Ishikawa (cell line): Measurements from ENCODE around the gene PTPRN2.

Experiments used
- CEBPB ChIP-seq: IDR thresholded peaks from 2 replicates; pipeline ENCODE4 v1.6.1; 2012
- CREB1 ChIP-seq: IDR thresholded peaks from 2 replicates; pipeline ENCODE4 v1.6.1; 2012; ENCODE audit warnings: low read depth
- EGR1 ChIP-seq: IDR thresholded peaks from 2 replicates; pipeline ENCODE4 v1.6.1; 2012
- EP300 ChIP-seq: IDR thresholded peaks from 2 replicates; pipeline ENCODE4 v1.6.1; 2012; ENCODE audit warnings: borderline replicate concordance
- FOXM1 ChIP-seq: IDR thresholded peaks from 2 replicates; pipeline ENCODE4 v1.6.1; 2012; ENCODE audit warnings: low read depth, borderline replicate concordance
- MAX ChIP-seq: IDR thresholded peaks from 2 replicates; pipeline ENCODE4 v1.6.1; 2012
- NFIC ChIP-seq: IDR thresholded peaks from 2 replicates; pipeline ENCODE4 v1.6.1; 2012
- RAD21 ChIP-seq: IDR thresholded peaks from 2 replicates; pipeline ENCODE4 v1.6.1; 2012; ENCODE audit warnings: low read depth
- REST ChIP-seq: IDR thresholded peaks from 2 replicates; pipeline ENCODE4 v1.6.1; 2012; ENCODE audit warnings: low read depth, mild to moderate bottlenecking
- TAF1 ChIP-seq: IDR thresholded peaks from 2 replicates; pipeline ENCODE4 v1.6.1; 2012; ENCODE audit warnings: low read depth, mild to moderate bottlenecking
- TCF12 ChIP-seq: IDR thresholded peaks from 2 replicates; pipeline ENCODE4 v1.6.1; 2012; ENCODE audit warnings: low read depth
- TEAD4 ChIP-seq: IDR thresholded peaks from 2 replicates; pipeline ENCODE4 v1.6.1; 2012
- USF1 ChIP-seq: IDR thresholded peaks from 2 replicates; pipeline ENCODE4 v1.6.1; 2012
- YY1 ChIP-seq: IDR thresholded peaks from 2 replicates; pipeline ENCODE4 v1.6.1; 2012; ENCODE audit warnings: low read depth
- ZBTB7A ChIP-seq: IDR thresholded peaks from 2 replicates; pipeline ENCODE4 v1.6.1; 2012; ENCODE audit warnings: low read depth

The PTPRN2 gene

GRCh38 chr7:157646551-157646950 is 941.1 kb downstream of the PTPRN2 start:
- TF ChIP-seq REST (no peak), MAX (no peak), EP300 (no peak), FOXM1 (no peak), ZBTB7A (no peak), TEAD4 (no peak), EGR1 (no peak), NFIC (no peak), USF1 (no peak)

- TF ChIP-seq CREB1, result no peak
- TF ChIP-seq EGR1, result no peak
These were observed 942.1 kb downstream of the PTPRN2 start for GRCh38 chr7:157645539-157645938.

- TF ChIP-seq EP300, result no peak
- TF ChIP-seq CREB1, result no peak
- TF ChIP-seq USF1, result no peak
- TF ChIP-seq FOXM1, result no peak
- TF ChIP-seq YY1, result no peak
These were observed 942.7 kb downstream of the PTPRN2 start for GRCh38 chr7:157644946-157645345.

GRCh38 chr7:157643525-157643970 is 944.1 kb downstream of the PTPRN2 start:
- TF ChIP-seq TEAD4, result no peak
- no peak for TF ChIP-seq YY1
- TF ChIP-seq EP300, result no peak
- TF ChIP-seq EGR1, result no peak

GRCh38 chr7:157641866-157642265 is 945.8 kb downstream of the PTPRN2 start:
- TF ChIP-seq USF1 (no peak), REST (no peak), EP300 (no peak), ZBTB7A (no peak), MAX (no peak), TEAD4 (no peak), EGR1 (no peak), TAF1 (no peak), CREB1 (no peak), YY1 (no peak)

GRCh38 chr7:157640144-157640543 is 947.5 kb downstream of the PTPRN2 start:
- TF ChIP-seq FOXM1, result no peak
- TF ChIP-seq EP300, result no peak

GRCh38 chr7:157638563-157638962 is 949.1 kb downstream of the PTPRN2 start:
- no peak for TF ChIP-seq EP300
- no peak for TF ChIP-seq ZBTB7A
- no peak for TF ChIP-seq TAF1
- no peak for TF ChIP-seq REST
- TF ChIP-seq FOXM1, result no peak
- TF ChIP-seq EGR1, result no peak
- no peak for TF ChIP-seq CREB1
- no peak for TF ChIP-seq TCF12
- no peak for TF ChIP-seq MAX
- TF ChIP-seq USF1, result no peak
- no peak for TF ChIP-seq CEBPB
- TF ChIP-seq TEAD4, result no peak
- no peak for TF ChIP-seq RAD21
